HT-29 (cell line): ENCODE measurements around the gene EIPR1. TPM values are rescaled to one million over a fixed set of nuclear protein-coding genes. Genes with fewer than 3 reads are reported as not detected.
"Not testable (repeated sequence)": the region's sequence is repeated elsewhere in the genome, so short reads cannot be mapped to it uniquely, and the experiment has no call there.

Source experiments
- DNase-seq: peaks from one replicate; pipeline ENCODE4 v3.0.0-alpha.2; 2015; ENCODE audit warnings: low spot score
- total RNA-seq: library from RNA; depleted of rRNA; stranded (reverse); fragments of >200 nt; shearing (Covaris generic); gene quantifications from 2 replicates; pipeline ENCODE4 v1.2.3, GENCODE V29; 2014

The EIPR1 gene
- total RNA-seq, 1 experiment from 2014 or later = 82.2 TPM

- no peak for DNase-seq
Measured at GRCh38 chr2:3289526-3289925, 88.1 kb downstream of the EIPR1 start.

- DNase-seq = no peak
Measured at GRCh38 chr2:3289171-3289515, 88.5 kb downstream of the EIPR1 start.

- DNase-seq = no peak
Measured at GRCh38 chr2:3288470-3289170, 89.0 kb downstream of the EIPR1 start.

DNA sequence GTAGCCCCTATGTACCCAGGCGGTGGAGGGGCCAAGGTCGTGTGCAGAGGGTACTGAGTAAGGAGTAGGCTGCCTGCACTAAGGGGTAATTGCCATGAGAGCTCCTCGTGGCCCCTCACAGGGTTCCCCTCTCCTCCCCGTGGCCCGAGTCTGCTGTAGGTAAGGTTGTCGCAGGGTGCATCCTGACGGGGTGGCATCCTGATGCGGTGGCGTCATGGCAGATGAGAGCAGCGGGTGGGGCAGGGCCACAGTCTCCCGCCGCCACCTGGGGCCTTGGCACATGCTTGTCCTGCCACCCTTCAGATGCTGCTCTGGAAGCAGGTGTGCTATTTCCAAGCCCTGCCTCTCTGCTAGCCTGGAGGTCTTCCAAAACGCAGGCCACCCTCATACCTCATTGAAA is 89.7 kb downstream of the EIPR1 start:
- DNase-seq = no peak

DNA sequence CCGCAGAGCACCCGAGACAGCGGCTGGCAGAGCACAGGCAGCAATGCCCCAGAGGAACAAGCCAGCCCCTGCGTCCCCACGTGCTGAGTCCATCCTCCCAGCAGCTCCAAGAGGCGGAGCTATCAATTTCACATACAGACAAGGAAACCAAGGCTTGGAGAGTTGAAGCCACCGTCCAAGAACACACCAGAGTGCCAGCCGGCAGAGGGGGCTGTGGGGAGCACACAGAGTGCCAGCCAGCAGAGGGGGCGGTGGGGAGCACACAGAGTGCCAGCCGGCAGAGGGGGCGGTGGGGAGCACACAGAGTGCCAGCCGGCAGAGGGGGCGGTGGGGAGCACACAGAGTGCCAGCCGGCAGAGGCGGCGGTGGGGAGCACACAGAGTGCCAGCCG is 91.0 kb downstream of the EIPR1 start:
- not testable (repeated sequence) for DNase-seq

DNA sequence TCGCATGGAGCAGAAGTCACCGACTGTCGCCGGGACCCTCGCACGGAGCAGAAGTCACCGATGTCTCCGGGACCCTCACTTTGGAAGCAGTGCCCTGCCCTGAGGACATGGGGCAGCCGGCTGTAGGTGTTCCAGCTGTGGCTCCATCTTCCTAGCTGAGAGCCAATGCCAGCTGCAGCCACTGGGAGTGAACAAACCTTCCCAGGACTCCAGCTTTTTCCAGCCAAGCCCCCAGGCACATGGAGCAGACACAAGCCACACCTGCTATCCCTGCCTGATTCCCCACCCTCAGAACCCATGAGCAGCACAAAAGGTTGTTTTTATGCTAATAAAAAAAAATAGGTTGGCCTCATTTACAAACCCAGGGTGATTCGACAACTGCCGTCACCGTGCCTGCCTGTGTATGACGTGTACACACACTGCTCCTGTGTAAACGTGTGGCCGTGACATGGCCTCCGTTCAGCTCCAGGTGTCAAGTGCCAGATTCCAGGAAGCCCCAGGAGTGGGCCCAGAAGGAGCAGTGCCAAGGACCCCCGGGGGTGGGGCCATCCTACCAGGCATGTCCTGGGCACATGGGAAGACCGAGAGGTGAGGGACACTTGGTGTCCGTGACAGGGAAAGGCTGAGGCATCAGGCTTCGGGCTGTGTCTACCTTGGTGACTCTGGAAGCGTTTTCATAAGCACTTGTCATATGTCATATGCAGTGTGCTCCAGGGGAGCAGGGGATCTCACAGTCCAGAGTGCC is 91.5 kb downstream of the EIPR1 start:
- DNase-seq = no peak

- no peak for DNase-seq
Measured at GRCh38 chr2:3284657-3285630, 92.7 kb downstream of the EIPR1 start.

DNA sequence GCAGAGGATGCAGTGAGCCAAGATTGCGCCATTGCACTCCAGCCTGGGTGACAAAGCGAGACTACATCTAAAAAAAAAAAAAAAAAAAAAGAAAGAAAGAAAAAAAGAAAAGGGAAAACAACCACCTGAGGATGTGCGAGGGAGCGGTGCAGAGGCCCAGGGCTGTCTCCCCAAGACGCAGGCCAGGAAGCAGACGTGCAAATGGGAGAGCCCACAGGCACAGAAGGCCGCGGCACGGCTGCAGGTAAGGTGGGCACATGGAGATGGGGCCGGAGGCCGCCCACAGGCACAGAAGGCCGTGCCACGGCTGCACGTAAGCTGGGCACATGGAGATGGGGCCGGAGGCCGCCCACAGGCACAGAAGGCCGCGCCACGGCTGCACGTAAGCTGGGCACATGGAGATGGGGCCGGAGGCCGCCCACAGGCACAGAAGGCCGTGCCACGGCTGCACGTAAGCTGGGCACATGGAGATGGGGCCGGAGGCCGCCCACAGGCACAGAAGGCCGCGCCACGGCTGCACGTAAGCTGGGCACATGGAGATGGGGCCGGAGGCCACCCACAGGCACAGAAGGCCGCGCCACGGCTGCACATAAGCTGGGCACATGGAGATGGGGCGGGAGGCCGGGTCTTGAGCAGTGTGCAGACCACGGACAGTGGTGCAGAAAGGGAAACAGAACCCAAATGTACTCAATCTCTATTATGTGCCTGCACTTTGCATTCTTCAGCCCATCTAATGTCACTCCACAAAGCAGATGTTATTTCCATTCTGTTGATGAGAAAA is 93.6 kb downstream of the EIPR1 start:
- not testable (repeated sequence) for DNase-seq

DNA sequence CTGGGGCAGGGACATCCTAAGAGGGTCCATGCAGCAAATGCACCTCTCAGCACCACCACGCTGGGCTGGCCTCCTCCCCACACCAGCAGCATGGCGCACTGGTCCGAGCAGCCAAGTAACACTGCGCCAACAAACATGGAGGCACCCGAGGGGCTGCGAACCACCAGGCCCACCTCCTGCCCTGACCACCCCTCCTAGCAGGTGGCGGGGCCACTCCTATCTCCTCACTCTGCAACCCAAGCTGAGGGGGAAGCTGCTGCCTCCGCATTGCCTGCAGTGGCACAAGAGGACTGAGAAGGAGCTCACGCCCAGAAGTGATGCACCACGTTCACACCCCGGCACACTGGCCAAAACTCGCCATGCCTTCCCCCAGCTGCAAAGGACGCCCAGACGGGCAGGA is 94.4 kb downstream of the EIPR1 start:
- no peak for DNase-seq

- no peak for DNase-seq
Measured at GRCh38 chr2:3282056-3282998, 95.3 kb downstream of the EIPR1 start.

- DNase-seq = no peak
Measured at GRCh38 chr2:3280683-3281520, 96.7 kb downstream of the EIPR1 start.

DNA sequence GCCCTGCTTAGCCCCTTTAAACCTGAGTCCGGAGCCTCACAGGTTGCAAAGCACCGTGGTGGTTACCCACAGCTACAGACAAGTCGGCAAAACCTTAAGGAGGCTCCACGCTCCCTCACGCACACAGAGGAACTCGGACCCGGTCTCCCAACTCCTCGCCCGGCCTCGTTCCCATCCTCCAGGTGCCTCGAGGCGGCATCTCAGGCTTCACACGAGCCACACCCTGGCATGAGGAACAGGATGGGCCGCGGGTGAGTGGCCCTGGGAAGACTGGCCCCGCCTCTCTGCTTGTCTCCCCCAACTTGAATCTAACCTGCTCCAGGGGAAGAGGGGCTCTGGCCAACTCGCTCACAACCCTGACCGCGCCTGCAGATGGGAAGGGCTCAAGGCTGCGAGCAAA is 97.4 kb downstream of the EIPR1 start:
- no peak for DNase-seq

GRCh38 chr2:3279236-3279960 is 98.2 kb downstream of the EIPR1 start:
- no peak for DNase-seq

- no peak for DNase-seq
Measured at GRCh38 chr2:3278521-3279218, 98.9 kb downstream of the EIPR1 start.

GRCh38 chr2:3277748-3278520 is 99.7 kb downstream of the EIPR1 start:
- no peak for DNase-seq

GRCh38 chr2:3277050-3277747 is 100.4 kb downstream of the EIPR1 start:
- DNase-seq = no peak

DNA sequence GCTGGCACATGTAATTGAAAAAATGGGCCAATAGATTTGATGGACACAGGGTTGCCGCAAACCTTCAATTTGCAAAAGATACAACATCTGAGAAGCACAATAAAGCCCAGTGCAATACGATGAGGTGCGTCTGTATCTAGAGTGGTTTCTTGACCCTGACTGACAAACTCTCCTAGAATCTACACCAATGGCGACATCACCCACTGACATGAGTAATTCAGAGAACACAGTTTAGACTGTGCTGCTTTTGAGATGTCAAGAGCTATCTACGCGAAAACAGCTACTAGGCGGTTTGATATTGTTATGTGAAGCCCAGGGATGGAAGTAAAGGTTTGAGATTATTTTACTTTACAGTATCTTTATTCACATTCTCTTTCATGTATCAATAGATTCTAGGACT is 104.9 kb downstream of the EIPR1 start:
- DNase-seq = no peak
